HEK293 (cell line): ENCODE measurements around the gene ISYNA1.

ENCODE experiments used
- EGR2 ChIP-seq: fragments of 450-650 bp; formaldehyde crosslinking; IDR thresholded peaks from 2 replicates; pipeline ENCODE4 v1.5.1; 2016; ENCODE audit warnings: low read depth, missing biosample characterization, missing genetic modification characterization
- GLI2 ChIP-seq: fragments of 450-650 bp; formaldehyde crosslinking; IDR thresholded peaks from 2 replicates; pipeline ENCODE4; 2017; ENCODE audit warnings: missing biosample characterization, missing genetic modification characterization, low read depth, borderline replicate concordance
- GLI4 ChIP-seq: fragments of 450-650 bp; formaldehyde crosslinking; IDR thresholded peaks from 2 replicates; pipeline ENCODE4 v1.5.1; 2016; ENCODE audit warnings: missing biosample characterization, missing genetic modification characterization
- KLF8 ChIP-seq: fragments of 450-650 bp; formaldehyde crosslinking; IDR thresholded peaks from 2 replicates; pipeline ENCODE4 v1.5.1; 2016; ENCODE audit warnings: missing biosample characterization, missing genetic modification characterization
- YY2 ChIP-seq: fragments of 450-650 bp; formaldehyde crosslinking; IDR thresholded peaks from 2 replicates; pipeline ENCODE4 v1.5.1; 2016; ENCODE audit warnings: missing biosample characterization, missing genetic modification characterization
- ZBTB1 ChIP-seq: fragments of 450-650 bp; formaldehyde crosslinking; IDR thresholded peaks from 2 replicates; pipeline ENCODE4 v1.5.1; 2016; ENCODE audit warnings: missing biosample characterization, missing genetic modification characterization
- ZFP69B ChIP-seq: fragments of 450-650 bp; formaldehyde crosslinking; IDR thresholded peaks from 2 replicates; pipeline ENCODE4 v1.5.1; 2016; ENCODE audit warnings: missing biosample characterization, missing genetic modification characterization
- ZIC2 ChIP-seq: fragments of 450-650 bp; formaldehyde crosslinking; IDR thresholded peaks from 2 replicates; pipeline ENCODE4 v1.5.1; 2016; ENCODE audit warnings: missing biosample characterization, missing genetic modification characterization
- ZNF133 ChIP-seq: fragments of 450-650 bp; formaldehyde crosslinking; IDR thresholded peaks from 2 replicates; pipeline ENCODE4 v1.5.1; 2016; ENCODE audit warnings: missing biosample characterization, missing genetic modification characterization
- ZNF140 ChIP-seq: fragments of 450-650 bp; formaldehyde crosslinking; IDR thresholded peaks from 2 replicates; pipeline ENCODE4 v1.5.1; 2016; ENCODE audit warnings: missing biosample characterization, missing genetic modification characterization
- ZNF202 ChIP-seq: fragments of 450-650 bp; formaldehyde crosslinking; IDR thresholded peaks from 2 replicates; pipeline ENCODE4 v1.5.1; 2016; ENCODE audit warnings: missing biosample characterization, missing genetic modification characterization, borderline replicate concordance
- ZNF214 ChIP-seq: fragments of 450-650 bp; formaldehyde crosslinking; IDR thresholded peaks from 2 replicates; pipeline ENCODE4 v1.5.1; 2017; ENCODE audit warnings: missing biosample characterization, mild to moderate bottlenecking, missing genetic modification characterization, borderline replicate concordance
- ZNF302 ChIP-seq: fragments of 450-650 bp; formaldehyde crosslinking; IDR thresholded peaks from 2 replicates; pipeline ENCODE4 v1.5.1; 2016; ENCODE audit warnings: missing biosample characterization, missing genetic modification characterization, low read depth
- ZNF391 ChIP-seq: fragments of 450-650 bp; formaldehyde crosslinking; IDR thresholded peaks from 2 replicates; pipeline ENCODE4 v1.5.1; 2016; ENCODE audit warnings: low read depth, missing biosample characterization, missing genetic modification characterization, borderline replicate concordance
- ZNF404 ChIP-seq: fragments of 450-650 bp; formaldehyde crosslinking; IDR thresholded peaks from 2 replicates; pipeline ENCODE4 v1.5.1; 2017; ENCODE audit warnings: missing biosample characterization, missing genetic modification characterization
- ZNF426 ChIP-seq: fragments of 450-650 bp; formaldehyde crosslinking; IDR thresholded peaks from 2 replicates; pipeline ENCODE4 v1.5.1; 2017; ENCODE audit warnings: missing biosample characterization, missing genetic modification characterization, mild to moderate bottlenecking, inconsistent platforms, moderate library complexity
- ZNF510 ChIP-seq: fragments of 450-650 bp; formaldehyde crosslinking; IDR thresholded peaks from 2 replicates; pipeline ENCODE4 v1.5.1; 2018; ENCODE audit warnings: mild to moderate bottlenecking, missing genetic modification characterization, missing biosample characterization; ENCODE audit not compliant: insufficient replicate concordance
- ZNF529 ChIP-seq: fragments of 450-650 bp; formaldehyde crosslinking; IDR thresholded peaks from 2 replicates; pipeline ENCODE4 v1.5.1; 2017; ENCODE audit warnings: missing genetic modification characterization, missing biosample characterization; ENCODE audit not compliant: insufficient replicate concordance
- ZNF555 ChIP-seq: fragments of 450-650 bp; formaldehyde crosslinking; conservative IDR thresholded peaks from 2 replicates; pipeline ENCODE4 v1.5.1; 2017; ENCODE audit warnings: missing biosample characterization, mild to moderate bottlenecking, missing genetic modification characterization, inconsistent platforms
- ZNF571 ChIP-seq: fragments of 450-650 bp; formaldehyde crosslinking; IDR thresholded peaks from 2 replicates; pipeline ENCODE4 v1.5.0; 2017; ENCODE audit warnings: missing biosample characterization, missing genetic modification characterization
- ZNF654 ChIP-seq: fragments of 450-650 bp; formaldehyde crosslinking; IDR thresholded peaks from 2 replicates; pipeline ENCODE4 v1.5.1; 2016; ENCODE audit warnings: low read depth, missing biosample characterization, missing genetic modification characterization
- ZNF747 ChIP-seq: fragments of 450-650 bp; formaldehyde crosslinking; IDR thresholded peaks from 2 replicates; pipeline ENCODE4 v1.5.1; 2016; ENCODE audit warnings: missing biosample characterization, missing genetic modification characterization
- ZNF830 ChIP-seq: fragments of 450-650 bp; IDR thresholded peaks from 2 replicates; pipeline ENCODE4 v1.5.0; 2018; ENCODE audit warnings: missing biosample characterization, missing genetic modification characterization, low read depth, mild to moderate bottlenecking, moderate library complexity
- ZXDB ChIP-seq: fragments of 450-650 bp; formaldehyde crosslinking; IDR thresholded peaks from 2 replicates; pipeline ENCODE4 v1.5.1; 2016; ENCODE audit warnings: missing biosample characterization, missing genetic modification characterization
- TF ChIP-seq, protein P1 (sequence below): fragments of 450-650 bp; formaldehyde crosslinking; optimal IDR thresholded peaks from 2 replicates; pipeline ENCODE3; 2016; ENCODE audit warnings: missing biosample characterization, mild to moderate bottlenecking, missing genetic modification characterization
- TF ChIP-seq, protein P2 (sequence below): fragments of 450-650 bp; formaldehyde crosslinking; IDR thresholded peaks from 2 replicates; pipeline ENCODE4 v1.5.1; 2016; ENCODE audit warnings: missing biosample characterization, missing genetic modification characterization, low read depth
- TF ChIP-seq, protein P3 (sequence below): IDR thresholded peaks from 2 replicates; pipeline ENCODE4 v1.6.1; 2011; ENCODE audit warnings: mild to moderate bottlenecking, low read depth, low read length, borderline replicate concordance
- TF ChIP-seq, protein P4 (sequence below): fragments of 450-650 bp; formaldehyde crosslinking; conservative IDR thresholded peaks from 2 replicates; pipeline ENCODE4 v1.5.1; 2016; ENCODE audit warnings: low read depth, missing biosample characterization, missing genetic modification characterization
- TF ChIP-seq, protein P5 (sequence below): fragments of 450-650 bp; IDR thresholded peaks from 2 replicates; pipeline ENCODE4 v1.5.1; 2018; ENCODE audit warnings: missing biosample characterization, mild to moderate bottlenecking, missing genetic modification characterization
- TF ChIP-seq, protein P6 (sequence below): fragments of 450-650 bp; formaldehyde crosslinking; IDR thresholded peaks from 2 replicates; pipeline ENCODE4 v1.5.1; 2016; ENCODE audit warnings: missing biosample characterization, missing genetic modification characterization

The ISYNA1 gene

DNA sequence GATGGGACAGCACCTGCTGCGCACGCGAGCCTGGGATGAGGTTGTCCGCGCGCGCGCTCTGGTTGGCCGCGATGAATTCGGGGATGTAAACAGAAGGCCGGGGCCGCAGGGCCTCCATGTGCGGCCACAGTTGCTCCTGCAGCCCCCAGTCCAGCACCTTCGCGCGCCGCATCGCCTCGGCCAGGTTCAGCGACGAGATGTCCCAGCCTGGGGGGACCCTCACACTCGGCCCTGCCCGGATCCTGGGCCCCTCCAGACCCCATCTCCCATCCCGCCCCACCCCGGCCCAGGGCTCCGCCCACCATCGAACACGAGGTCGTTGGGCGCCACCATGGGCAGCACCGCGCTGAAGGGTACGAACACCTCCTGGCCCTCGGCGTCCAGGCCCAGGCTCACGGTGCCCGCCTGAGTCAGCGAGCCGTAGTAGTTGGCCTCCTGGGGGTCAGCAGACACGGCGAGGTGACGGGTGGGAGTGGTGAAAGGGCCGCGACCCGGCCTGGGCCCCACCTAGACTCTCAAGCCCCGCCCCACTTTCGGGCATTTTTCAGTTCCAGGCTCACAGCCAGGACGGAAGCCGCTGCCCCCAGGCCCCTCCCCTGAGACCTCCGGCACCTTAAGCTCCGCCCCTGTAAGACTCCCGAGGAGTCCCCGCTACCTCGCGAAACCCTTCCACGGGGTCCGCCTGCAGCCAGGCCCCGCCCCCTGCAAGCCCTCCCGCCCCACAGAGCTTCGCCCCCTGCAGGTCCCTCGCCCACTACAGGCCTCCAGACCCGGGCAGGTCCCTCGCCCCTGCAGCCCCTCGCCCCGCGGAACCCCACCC, 1.1 kb downstream of the ISYNA1 start (continued):
- TF ChIP-seq GLI2 (tag by site-specific recombination) (no peak), ZNF133 (tag by site-specific recombination) (no peak), ZXDB (tag by site-specific recombination) (peak; percentile 99), ZNF391 (tag by site-specific recombination) (no peak), ZFP69B (peak; percentile 98), ZNF202 (tag by site-specific recombination) (no peak), ZNF830 (tag by site-specific recombination) (no peak), YY2 (tag by site-specific recombination) (no peak), ZNF654 (tag by site-specific recombination) (no peak), ZNF214 (no peak), ZNF404 (tag by site-specific recombination) (no peak), ZNF571 (tag by site-specific recombination) (no peak), ZNF140 (tag by site-specific recombination) (no peak), ZIC2 (tag by site-specific recombination) (peak; percentile 19), ZNF747 (no peak), ZBTB1 (tag by site-specific recombination) (no peak), ZNF529 (tag by site-specific recombination) (no peak), ZNF510 (tag by site-specific recombination) (no peak), ZNF302 (tag by site-specific recombination) (no peak), ZNF426 (tag by site-specific recombination) (no peak), KLF8 (tag by site-specific recombination) (peak; percentile 89), ZNF555 (no peak), EGR2 (tag by site-specific recombination) (no peak), GLI4 (tag by site-specific recombination) (no peak)
- TF ChIP-seq, protein P1, sequence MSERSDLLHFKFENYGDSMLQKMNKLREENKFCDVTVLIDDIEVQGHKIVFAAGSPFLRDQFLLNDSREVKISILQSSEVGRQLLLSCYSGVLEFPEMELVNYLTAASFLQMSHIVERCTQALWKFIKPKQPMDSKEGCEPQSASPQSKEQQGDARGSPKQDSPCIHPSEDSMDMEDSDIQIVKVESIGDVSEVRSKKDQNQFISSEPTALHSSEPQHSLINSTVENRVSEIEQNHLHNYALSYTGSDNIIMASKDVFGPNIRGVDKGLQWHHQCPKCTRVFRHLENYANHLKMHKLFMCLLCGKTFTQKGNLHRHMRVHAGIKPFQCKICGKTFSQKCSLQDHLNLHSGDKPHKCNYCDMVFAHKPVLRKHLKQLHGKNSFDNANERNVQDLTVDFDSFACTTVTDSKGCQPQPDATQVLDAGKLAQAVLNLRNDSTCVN (tag by site-specific recombination): no peak
- TF ChIP-seq, protein P2, sequence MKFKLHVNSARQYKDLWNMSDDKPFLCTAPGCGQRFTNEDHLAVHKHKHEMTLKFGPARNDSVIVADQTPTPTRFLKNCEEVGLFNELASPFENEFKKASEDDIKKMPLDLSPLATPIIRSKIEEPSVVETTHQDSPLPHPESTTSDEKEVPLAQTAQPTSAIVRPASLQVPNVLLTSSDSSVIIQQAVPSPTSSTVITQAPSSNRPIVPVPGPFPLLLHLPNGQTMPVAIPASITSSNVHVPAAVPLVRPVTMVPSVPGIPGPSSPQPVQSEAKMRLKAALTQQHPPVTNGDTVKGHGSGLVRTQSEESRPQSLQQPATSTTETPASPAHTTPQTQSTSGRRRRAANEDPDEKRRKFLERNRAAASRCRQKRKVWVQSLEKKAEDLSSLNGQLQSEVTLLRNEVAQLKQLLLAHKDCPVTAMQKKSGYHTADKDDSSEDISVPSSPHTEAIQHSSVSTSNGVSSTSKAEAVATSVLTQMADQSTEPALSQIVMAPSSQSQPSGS (tag by site-specific recombination): no peak
- TF ChIP-seq, protein P3, sequence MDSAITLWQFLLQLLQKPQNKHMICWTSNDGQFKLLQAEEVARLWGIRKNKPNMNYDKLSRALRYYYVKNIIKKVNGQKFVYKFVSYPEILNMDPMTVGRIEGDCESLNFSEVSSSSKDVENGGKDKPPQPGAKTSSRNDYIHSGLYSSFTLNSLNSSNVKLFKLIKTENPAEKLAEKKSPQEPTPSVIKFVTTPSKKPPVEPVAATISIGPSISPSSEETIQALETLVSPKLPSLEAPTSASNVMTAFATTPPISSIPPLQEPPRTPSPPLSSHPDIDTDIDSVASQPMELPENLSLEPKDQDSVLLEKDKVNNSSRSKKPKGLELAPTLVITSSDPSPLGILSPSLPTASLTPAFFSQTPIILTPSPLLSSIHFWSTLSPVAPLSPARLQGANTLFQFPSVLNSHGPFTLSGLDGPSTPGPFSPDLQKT: no peak
- TF ChIP-seq, protein P4, sequence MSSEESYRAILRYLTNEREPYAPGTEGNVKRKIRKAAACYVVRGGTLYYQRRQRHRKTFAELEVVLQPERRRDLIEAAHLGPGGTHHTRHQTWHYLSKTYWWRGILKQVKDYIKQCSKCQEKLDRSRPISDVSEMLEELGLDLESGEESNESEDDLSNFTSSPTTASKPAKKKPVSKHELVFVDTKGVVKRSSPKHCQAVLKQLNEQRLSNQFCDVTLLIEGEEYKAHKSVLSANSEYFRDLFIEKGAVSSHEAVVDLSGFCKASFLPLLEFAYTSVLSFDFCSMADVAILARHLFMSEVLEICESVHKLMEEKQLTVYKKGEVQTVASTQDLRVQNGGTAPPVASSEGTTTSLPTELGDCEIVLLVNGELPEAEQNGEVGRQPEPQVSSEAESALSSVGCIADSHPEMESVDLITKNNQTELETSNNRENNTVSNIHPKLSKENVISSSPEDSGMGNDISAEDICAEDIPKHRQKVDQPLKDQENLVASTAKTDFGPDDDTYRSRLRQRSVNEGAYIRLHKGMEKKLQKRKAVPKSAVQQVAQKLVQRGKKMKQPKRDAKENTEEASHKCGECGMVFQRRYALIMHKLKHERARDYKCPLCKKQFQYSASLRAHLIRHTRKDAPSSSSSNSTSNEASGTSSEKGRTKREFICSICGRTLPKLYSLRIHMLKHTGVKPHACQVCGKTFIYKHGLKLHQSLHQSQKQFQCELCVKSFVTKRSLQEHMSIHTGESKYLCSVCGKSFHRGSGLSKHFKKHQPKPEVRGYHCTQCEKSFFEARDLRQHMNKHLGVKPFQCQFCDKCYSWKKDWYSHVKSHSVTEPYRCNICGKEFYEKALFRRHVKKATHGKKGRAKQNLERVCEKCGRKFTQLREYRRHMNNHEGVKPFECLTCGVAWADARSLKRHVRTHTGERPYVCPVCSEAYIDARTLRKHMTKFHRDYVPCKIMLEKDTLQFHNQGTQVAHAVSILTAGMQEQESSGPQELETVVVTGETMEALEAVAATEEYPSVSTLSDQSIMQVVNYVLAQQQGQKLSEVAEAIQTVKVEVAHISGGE (tag by site-specific recombination): no peak
- TF ChIP-seq, protein P5, sequence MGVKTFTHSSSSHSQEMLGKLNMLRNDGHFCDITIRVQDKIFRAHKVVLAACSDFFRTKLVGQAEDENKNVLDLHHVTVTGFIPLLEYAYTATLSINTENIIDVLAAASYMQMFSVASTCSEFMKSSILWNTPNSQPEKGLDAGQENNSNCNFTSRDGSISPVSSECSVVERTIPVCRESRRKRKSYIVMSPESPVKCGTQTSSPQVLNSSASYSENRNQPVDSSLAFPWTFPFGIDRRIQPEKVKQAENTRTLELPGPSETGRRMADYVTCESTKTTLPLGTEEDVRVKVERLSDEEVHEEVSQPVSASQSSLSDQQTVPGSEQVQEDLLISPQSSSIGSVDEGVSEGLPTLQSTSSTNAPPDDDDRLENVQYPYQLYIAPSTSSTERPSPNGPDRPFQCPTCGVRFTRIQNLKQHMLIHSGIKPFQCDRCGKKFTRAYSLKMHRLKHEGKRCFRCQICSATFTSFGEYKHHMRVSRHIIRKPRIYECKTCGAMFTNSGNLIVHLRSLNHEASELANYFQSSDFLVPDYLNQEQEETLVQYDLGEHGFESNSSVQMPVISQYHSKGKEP (tag by site-specific recombination): no peak
- TF ChIP-seq, protein P6, sequence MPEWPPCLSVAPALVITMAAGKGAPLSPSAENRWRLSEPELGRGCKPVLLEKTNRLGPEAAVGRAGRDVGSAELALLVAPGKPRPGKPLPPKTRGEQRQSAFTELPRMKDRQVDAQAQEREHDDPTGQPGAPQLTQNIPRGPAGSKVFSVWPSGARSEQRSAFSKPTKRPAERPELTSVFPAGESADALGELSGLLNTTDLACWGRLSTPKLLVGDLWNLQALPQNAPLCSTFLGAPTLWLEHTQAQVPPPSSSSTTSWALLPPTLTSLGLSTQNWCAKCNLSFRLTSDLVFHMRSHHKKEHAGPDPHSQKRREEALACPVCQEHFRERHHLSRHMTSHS: no peak
